Measurements from ENCODE around the gene TBC1D3G. TPM values are rescaled to one million over a fixed set of nuclear protein-coding genes. Genes with fewer than 3 reads are reported as not detected.
A peak's percentile ranks its signal among the peaks of the same experiment; 100 is the strongest.
"Not testable (repeated sequence)": the region's sequence is repeated elsewhere in the genome, so short reads cannot be mapped to it uniquely, and the experiment has no call there.

Gene TBC1D3G
- total RNA-seq (2021) (not detected in 2 replicates), Bru-seq, nascent RNA (percentile 6 among the genes with signal in this experiment), BruChase-seq, experiment 1, labeled RNA remaining after a 2-hour chase (percentile 15 among the genes with signal in this experiment), BruChase-seq, experiment 2, labeled RNA remaining after a 6-hour chase (percentile 9 among the genes with signal in this experiment)
- long read RNA-seq, partial matches to known transcripts: 0 of 1 reads
- long read RNA-seq, other reads (novel, unspliced or antisense): 1 of 1 reads

DNA sequence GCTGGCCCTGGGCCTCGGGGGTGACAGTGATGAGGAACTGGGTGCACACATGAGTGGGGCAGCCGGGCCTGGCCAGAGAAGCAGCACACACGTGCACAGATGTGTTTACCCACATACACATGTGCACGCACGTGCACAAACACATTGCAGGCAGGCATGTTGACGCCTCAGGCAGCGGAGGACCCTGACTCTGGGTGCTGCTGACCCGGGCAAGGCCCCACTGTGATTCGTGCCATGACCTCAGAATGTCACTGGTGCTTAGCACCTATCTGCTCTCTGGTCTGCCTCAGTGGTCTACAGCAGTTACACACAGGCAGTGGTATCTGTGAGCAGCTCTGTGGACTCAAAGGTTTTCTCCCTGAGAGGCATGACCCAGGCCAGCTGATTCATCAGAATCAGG, at the start of gene TBC1D3G:
TBC1D3G (plus strand) TSS at position 301 of the 400 bp plus-strand sequence. CDS start 1,528 bp downstream, outside the sequence.
- H3K4me1 ChIP-seq (replicated peaks; ENCODE audit: insufficient read depth); BruUV-seq (replicated peaks); H2AFZ ChIP-seq: not testable (repeated sequence)

DNA sequence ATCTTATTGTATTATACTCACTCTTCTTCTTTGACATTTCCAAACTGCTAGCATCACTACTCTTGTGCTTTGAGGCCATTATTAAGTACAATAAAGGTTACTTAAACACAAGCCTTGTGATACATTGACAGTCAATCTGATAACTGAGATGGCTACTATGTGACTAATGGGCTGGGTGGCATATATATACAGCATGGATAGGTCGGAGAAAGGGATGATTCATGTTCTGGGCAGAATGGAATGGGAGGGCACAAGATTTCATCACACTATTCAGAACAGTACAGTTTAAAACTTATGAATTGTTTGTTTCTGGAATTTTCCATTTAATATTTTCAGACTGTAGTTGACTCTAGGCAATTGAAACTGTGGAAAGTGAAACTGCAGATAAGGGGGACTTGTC, 40.4 kb upstream of the TBC1D3G start:
- H4K20me1 ChIP-seq (ENCODE audit: insufficient read depth); H3K79me2 ChIP-seq (ENCODE audit: low read depth); H3K9me3 ChIP-seq (ENCODE audit: insufficient read depth, low read depth); BruUV-seq (replicated peaks); H3K36me3 ChIP-seq (ENCODE audit: low read depth); POLR2A ChIA-PET (ENCODE audit: unreplicated experiment); H3K4me3 ChIP-seq; H2AFZ ChIP-seq; H3K4me2 ChIP-seq; intact Hi-C loops (cut with micrococcal nuclease; ENCODE audit: unreplicated experiment); H3K4me1 ChIP-seq (replicated peaks; ENCODE audit: insufficient read depth); H3K27ac ChIP-seq; H3F3A ChIP-seq (ENCODE audit: insufficient read depth, low read depth); CTCF ChIA-PET; DNase-seq; H3K27me3 ChIP-seq (ENCODE audit: insufficient read depth, low read depth); H3K9me2 ChIP-seq (ENCODE audit: insufficient read depth): not testable (repeated sequence)

More for the DNA sequence above, at the start of gene TBC1D3G:
- H3K27ac ChIP-seq; H3F3A ChIP-seq (ENCODE audit: insufficient read depth, low read depth); H3K27me3 ChIP-seq (ENCODE audit: insufficient read depth, low read depth); DNase-seq; POLR2A ChIA-PET (ENCODE audit: unreplicated experiment); H3K9me2 ChIP-seq (ENCODE audit: insufficient read depth); H3K4me2 ChIP-seq; H3K36me3 ChIP-seq (ENCODE audit: low read depth); H3K9me3 ChIP-seq (ENCODE audit: insufficient read depth, low read depth); CTCF ChIA-PET; H4K20me1 ChIP-seq (ENCODE audit: insufficient read depth); H3K4me3 ChIP-seq; intact Hi-C loops (cut with micrococcal nuclease; ENCODE audit: unreplicated experiment); H3K79me2 ChIP-seq (ENCODE audit: low read depth): not testable (repeated sequence)

DNA sequence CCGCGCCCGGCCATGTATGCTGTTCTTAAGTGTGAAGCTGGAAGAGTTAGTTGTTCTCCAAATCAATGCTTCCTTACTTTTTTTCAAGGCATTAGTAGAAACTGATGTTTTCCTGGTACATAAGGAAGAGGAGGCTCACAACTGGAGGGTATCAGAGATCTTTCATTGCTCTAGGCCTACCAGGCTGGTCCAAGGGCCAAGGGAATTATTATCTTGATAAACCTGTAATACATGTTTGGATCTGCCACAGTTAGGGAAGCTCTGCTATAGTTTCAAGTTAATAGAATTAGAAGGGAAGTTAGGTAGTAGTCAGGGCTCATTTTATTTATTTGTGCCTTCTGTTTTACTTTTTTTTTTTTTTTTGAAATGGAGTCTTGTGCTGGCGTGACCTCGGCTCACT, 39.5 kb upstream of the TBC1D3G start:
- H3K4me3 ChIP-seq; POLR2A ChIA-PET (ENCODE audit: unreplicated experiment); H4K20me1 ChIP-seq (ENCODE audit: insufficient read depth); H3K9me2 ChIP-seq (ENCODE audit: insufficient read depth); H3K4me2 ChIP-seq; CTCF ChIA-PET; H3F3A ChIP-seq (ENCODE audit: insufficient read depth, low read depth); H3K79me2 ChIP-seq (ENCODE audit: low read depth); H2AFZ ChIP-seq; H3K27me3 ChIP-seq (ENCODE audit: insufficient read depth, low read depth); H3K27ac ChIP-seq; intact Hi-C loops (cut with micrococcal nuclease; ENCODE audit: unreplicated experiment); H3K36me3 ChIP-seq (ENCODE audit: low read depth); H3K9me3 ChIP-seq (ENCODE audit: insufficient read depth, low read depth); H3K4me1 ChIP-seq (replicated peaks; ENCODE audit: insufficient read depth); BruUV-seq (replicated peaks); DNase-seq: not testable (repeated sequence)

GRCh38 chr17:36289965-36290612, 33.6 kb upstream of the TBC1D3G start:
- H3K4me2 ChIP-seq; H3K27me3 ChIP-seq (ENCODE audit: insufficient read depth, low read depth); POLR2A ChIA-PET (ENCODE audit: unreplicated experiment); H3K4me3 ChIP-seq; H3F3A ChIP-seq (ENCODE audit: insufficient read depth, low read depth); H3K36me3 ChIP-seq (ENCODE audit: low read depth); H3K9me2 ChIP-seq (ENCODE audit: insufficient read depth); H3K79me2 ChIP-seq (ENCODE audit: low read depth); H3K9me3 ChIP-seq (ENCODE audit: insufficient read depth, low read depth); intact Hi-C loops (cut with micrococcal nuclease; ENCODE audit: unreplicated experiment); H2AFZ ChIP-seq; DNase-seq; CTCF ChIA-PET; H4K20me1 ChIP-seq (ENCODE audit: insufficient read depth); H3K27ac ChIP-seq; H3K4me1 ChIP-seq (replicated peaks; ENCODE audit: insufficient read depth); BruUV-seq (replicated peaks): not testable (repeated sequence)

- H3K4me1 ChIP-seq (replicated peaks; ENCODE audit: insufficient read depth); H3K9me2 ChIP-seq (ENCODE audit: insufficient read depth); CTCF ChIA-PET; H3K79me2 ChIP-seq (ENCODE audit: low read depth); H3K27me3 ChIP-seq (ENCODE audit: insufficient read depth, low read depth); POLR2A ChIA-PET (ENCODE audit: unreplicated experiment); H3K9me3 ChIP-seq (ENCODE audit: insufficient read depth, low read depth); BruUV-seq (replicated peaks); DNase-seq; intact Hi-C loops (cut with micrococcal nuclease; ENCODE audit: unreplicated experiment); H3K36me3 ChIP-seq (ENCODE audit: low read depth); H3K4me2 ChIP-seq; H3F3A ChIP-seq (ENCODE audit: insufficient read depth, low read depth); H4K20me1 ChIP-seq (ENCODE audit: insufficient read depth); H3K4me3 ChIP-seq; H3K27ac ChIP-seq; H2AFZ ChIP-seq: not testable (repeated sequence)
Measured at GRCh38 chr17:36295161-36295560, 28.5 kb upstream of the TBC1D3G start.

DNA sequence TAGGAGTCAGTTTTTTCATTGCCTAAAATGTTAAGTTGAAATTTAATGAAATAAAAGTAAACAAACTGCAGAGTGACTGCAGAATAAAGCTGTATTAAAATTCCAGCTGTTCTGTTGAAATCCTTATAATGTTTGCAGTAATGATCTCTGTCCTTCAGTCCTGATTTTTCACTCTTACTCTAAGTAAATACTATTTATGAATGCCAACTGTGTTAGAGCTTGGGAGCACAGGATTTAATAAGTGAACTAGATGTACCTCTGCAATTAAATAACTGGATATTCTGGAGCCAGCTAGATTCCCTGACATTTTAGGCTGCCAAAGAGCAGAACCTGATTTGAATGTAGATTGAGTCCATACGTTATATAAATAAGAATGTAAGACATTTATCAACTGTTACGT, 7.9 kb upstream of the TBC1D3G start:
- H3K36me3 ChIP-seq (ENCODE audit: low read depth); H3K79me2 ChIP-seq (ENCODE audit: low read depth); H4K20me1 ChIP-seq (ENCODE audit: insufficient read depth); H3K9me3 ChIP-seq (ENCODE audit: insufficient read depth, low read depth); BruUV-seq (replicated peaks); DNase-seq; CTCF ChIA-PET; H3F3A ChIP-seq (ENCODE audit: insufficient read depth, low read depth); H3K27ac ChIP-seq; H3K27me3 ChIP-seq (ENCODE audit: insufficient read depth, low read depth); H3K9me2 ChIP-seq (ENCODE audit: insufficient read depth); H3K4me1 ChIP-seq (replicated peaks; ENCODE audit: insufficient read depth); H3K4me2 ChIP-seq; POLR2A ChIA-PET (ENCODE audit: unreplicated experiment); H3K4me3 ChIP-seq; intact Hi-C loops (cut with micrococcal nuclease; ENCODE audit: unreplicated experiment); H2AFZ ChIP-seq: not testable (repeated sequence)

GRCh38 chr17:36362496-36362895, 38.8 kb downstream of the TBC1D3G start:
- intact Hi-C loops (cut with micrococcal nuclease; ENCODE audit: unreplicated experiment); DNase-seq; H3F3A ChIP-seq (ENCODE audit: insufficient read depth, low read depth); H3K4me2 ChIP-seq; H3K27me3 ChIP-seq (ENCODE audit: insufficient read depth, low read depth); BruUV-seq (replicated peaks); H3K9me2 ChIP-seq (ENCODE audit: insufficient read depth); H4K20me1 ChIP-seq (ENCODE audit: insufficient read depth); H3K9me3 ChIP-seq (ENCODE audit: insufficient read depth, low read depth); H3K27ac ChIP-seq; H3K79me2 ChIP-seq (ENCODE audit: low read depth); CTCF ChIA-PET; H3K36me3 ChIP-seq (ENCODE audit: low read depth); H2AFZ ChIP-seq; H3K4me3 ChIP-seq; POLR2A ChIA-PET (ENCODE audit: unreplicated experiment); H3K4me1 ChIP-seq (replicated peaks; ENCODE audit: insufficient read depth): not testable (repeated sequence)
